GM12878 (cell line): ENCODE results near the gene SERPING1. TPM values are rescaled to one million over a fixed set of nuclear protein-coding genes. Genes with fewer than 3 reads are reported as not detected.

ENCODE experiments used
- ATAC-seq: fragments of 200-7000 bp; cut with Tn5 transposase; 3 replicates; pipeline ENCODE4 v1.9.1; 2020; ENCODE audit warnings: mild to moderate bottlenecking, moderate library complexity
- BruUV-seq: library from RNA; stranded (reverse); fragments of 400-500 nt; replicated peaks from 2 replicates; lab custom pipeline; 2021; lab: Mats Ljungman, UMichigan
- CTCF ChIA-PET: fragments of 300-600 bp; sonication (Branson Sonifier 250); formaldehyde crosslinking; extraction: SDS; loops from one replicate; lab custom pipeline; 2021; ENCODE audit warnings: inconsistent platforms; lab: Yijun Ruan, JAX
- POLR2A ChIA-PET: fragments of 350-600 bp; formaldehyde crosslinking; extraction: SDS; loops from one replicate; lab custom pipeline; 2021; ENCODE audit warnings: inconsistent platforms; lab: Charles Lee
- RAD21 ChIA-PET: fragments of 300-600 bp; sonication (Branson Sonifier 250); formaldehyde crosslinking; loops from one replicate; lab custom pipeline; 2023; ENCODE audit warnings: antibody characterized with exemption; ENCODE audit not compliant: unreplicated experiment; lab: Charles Lee
- SMC1A ChIA-PET: fragments of 300-600 bp; sonication (Branson Sonifier 250); formaldehyde crosslinking; loops from one replicate; lab custom pipeline; 2023; ENCODE audit not compliant: unreplicated experiment, uncharacterized antibody; lab: Charles Lee
- DNase-seq: peaks from one replicate; pipeline ENCODE4 v3.0.0-alpha.2; 2011; ENCODE audit warnings: low read depth, low spot score
- FAIRE-seq: peaks from 3 replicates; lab custom pipeline; 2011; peaks lifted over from hg19 to GRCh38; lab: Jason Lieb, UNC
- H2AFZ ChIP-seq: 2 replicates; pipeline ENCODE4 v1.6.0; 2011; ENCODE audit warnings: low read depth, low read length, control low read depth; ENCODE audit not compliant: control insufficient read depth
- H3K27ac ChIP-seq: 2 replicates; pipeline ENCODE4 v1.5.1; 2011; ENCODE audit warnings: control low read depth; ENCODE audit not compliant: control insufficient read depth, insufficient read depth
- H3K27me3 ChIP-seq, 2 experiments: replicated peaks in 1 of 2; 2 replicates each; pipeline versions ENCODE4 v1.6.0 to v1.6.1; 2011; ENCODE audit warnings: low read length in 1 of 2; ENCODE audit not compliant: control insufficient read depth in 2 of 2, insufficient read depth in 2 of 2
- H3K36me3 ChIP-seq, 2 experiments: 2 replicates each; pipeline ENCODE4 v1.5.1; 2011; ENCODE audit warnings: low read length in 1 of 2; ENCODE audit not compliant: control insufficient read depth in 2 of 2, insufficient read depth in 2 of 2
- H3K4me1 ChIP-seq: 2 replicates; pipeline ENCODE4 v1.6.1; 2011; ENCODE audit warnings: mild to moderate bottlenecking, low read length, moderate library complexity, mixed read lengths; ENCODE audit not compliant: control insufficient read depth, insufficient read depth
- H3K4me2 ChIP-seq: 2 replicates; pipeline ENCODE4 v1.6.0; 2011; ENCODE audit warnings: control low read depth; ENCODE audit not compliant: control insufficient read depth, insufficient read depth
- H3K4me3 ChIP-seq: fragments of 200-600 bp; sonication (generic); 2 replicates; pipeline ENCODE4 v1.5.1; 2016
- H3K79me2 ChIP-seq: 2 replicates; pipeline ENCODE4 v1.6.0; 2011; ENCODE audit warnings: low read length; ENCODE audit not compliant: control insufficient read depth, insufficient read depth
- H3K9ac ChIP-seq: 2 replicates; pipeline ENCODE4 v1.8.0; 2011; ENCODE audit warnings: low read length, control low read depth, mixed read lengths; ENCODE audit not compliant: control insufficient read depth, insufficient read depth
- H3K9me3 ChIP-seq: replicated peaks from 3 replicates; pipeline ENCODE4 v1.5.1; 2011; ENCODE audit warnings: mild to moderate bottlenecking, low read length; ENCODE audit not compliant: control insufficient read depth, insufficient read depth
- H4K20me1 ChIP-seq: 2 replicates; pipeline ENCODE4 v1.6.0; 2011; ENCODE audit not compliant: control insufficient read depth, insufficient read depth
- BACH1 ChIP-seq: fragments of 450-650 bp; IDR thresholded peaks from 2 replicates; pipeline ENCODE4 v1.6.1; 2017; ENCODE audit warnings: mild to moderate bottlenecking, borderline replicate concordance
- BCLAF1 ChIP-seq: fragments of 450-650 bp; IDR thresholded peaks from 2 replicates; pipeline ENCODE4 v1.6.1; 2017; ENCODE audit warnings: antibody characterized with exemption, mild to moderate bottlenecking, moderate library complexity
- BRCA1 ChIP-seq: IDR thresholded peaks from 2 replicates; pipeline ENCODE4 v1.6.1; 2011; ENCODE audit warnings: low read depth, low read length, improper control_type of control experiment
- CBX5 ChIP-seq: sonication (generic); IDR thresholded peaks from 2 replicates; pipeline ENCODE4 v1.6.1; 2016; ENCODE audit warnings: low read depth, moderate library complexity, mild to moderate bottlenecking, inconsistent platforms
- CHD2 ChIP-seq: IDR thresholded peaks from 2 replicates; pipeline ENCODE4 v1.6.1; 2011; ENCODE audit warnings: low read depth, low read length, improper control_type of control experiment, borderline replicate concordance
- EED ChIP-seq: sonication (generic); IDR thresholded peaks from 2 replicates; pipeline ENCODE4 v1.6.1; 2016; ENCODE audit warnings: antibody characterized with exemption, low read depth
- ETV6 ChIP-seq, 2 experiments: fragments of 450-650 bp in 1 of 2; IDR thresholded peaks in 1 of 2; conservative IDR thresholded peaks in 1 of 2; 2 replicates each; pipeline ENCODE4 v1.6.1; 2014; ENCODE audit warnings: antibody characterized with exemption in 1 of 2, borderline replicate concordance in 1 of 2, low read depth in 1 of 2, mild to moderate bottlenecking in 1 of 2, moderate library complexity in 1 of 2
- IKZF1 ChIP-seq: fragments of 450-650 bp; conservative IDR thresholded peaks from 2 replicates; pipeline ENCODE4 v1.6.1; 2017; ENCODE audit warnings: antibody characterized with exemption, mild to moderate bottlenecking
- IKZF2 ChIP-seq, 2 experiments: fragments of 450-650 bp; IDR thresholded peaks; 2 replicates each; pipeline ENCODE4 v1.6.1; 2017; ENCODE audit warnings: mild to moderate bottlenecking in 2 of 2, moderate library complexity in 2 of 2
- NFYA ChIP-seq: IDR thresholded peaks from 2 replicates; pipeline ENCODE4 v1.6.1; 2011; ENCODE audit warnings: low read depth, mild to moderate bottlenecking, low read length, improper control_type of control experiment, borderline replicate concordance
- RUNX3 ChIP-seq: IDR thresholded peaks from 2 replicates; pipeline ENCODE4 v1.6.1; 2012; ENCODE audit warnings: low read length, inconsistent platforms
- SREBF1 ChIP-seq: IDR thresholded peaks from 2 replicates; pipeline ENCODE4 v1.6.1; 2012; ENCODE audit warnings: mild to moderate bottlenecking, low read length
- STAT1 ChIP-seq: fragments of 450-650 bp; conservative IDR thresholded peaks from 2 replicates; pipeline ENCODE4 v1.6.1; 2014; ENCODE audit warnings: antibody characterized with exemption, mild to moderate bottlenecking
- ZNF622 ChIP-seq: fragments of 450-650 bp; IDR thresholded peaks from 2 replicates; pipeline ENCODE4 v1.6.1; 2017; ENCODE audit warnings: mild to moderate bottlenecking, inconsistent platforms
- WGBS: methylation state at CpG from one replicate; pipeline ENCODE4 v1.1.6; 2016; ENCODE audit warnings: low lambda C conversion rate; ENCODE audit not compliant: insufficient replicate concordance, insufficient coverage; ENCODE audit errors: missing lambda C conversion rate; 5-methylcytosine and 5-hydroxymethylcytosine counted together
- in situ Hi-C: fragments of 300-500 bp; cut with MboI; formaldehyde crosslinking; loops from 9 replicates; pipeline ENCODE4 v1.14.3; 2018; ENCODE audit warnings: mixed read lengths
- intact Hi-C: fragments of 100-400 bp; cut with micrococcal nuclease; formaldehyde crosslinking; loops from one replicate; pipeline ENCODE4 v1.14.2; 2022; ENCODE audit not compliant: unreplicated experiment
- polyA plus RNA-seq, 11 experiments: library from polyadenylated mRNA; depleted of rRNA in 4 of 11; unstranded in 6 of 11; stranded (reverse) in 5 of 11; fragments of >200 nt; fragmentation: Nextera tagmentation in 4 of 11; fragmentation: Illumina TruSeq in 1 of 11; extraction: Ambion mirVana in 4 of 11; extraction: Trizol in 1 of 11; gene quantifications; 1 replicate in 1 of 11; 2 replicates in 10 of 11; pipeline versions ENCODE4 v1.2.1 to v1.2.3, GENCODE V29; 2011 to 2016; ENCODE audit warnings: inconsistent platforms in 2 of 11, missing spikeins in 2 of 11, low read depth in 1 of 11
- total RNA-seq, 4 experiments: library from RNA; depleted of rRNA in 3 of 4; stranded (reverse); fragments of >200 nt in 3 of 4; fragmentation: Illumina TruSeq in 1 of 4; extraction: Trizol in 1 of 4; gene quantifications; 2 replicates each; pipeline versions ENCODE4 v1.2.1 to v1.2.3, GENCODE V29; 2013 to 2021
- TF ChIP-seq, protein P1 (sequence below): IDR thresholded peaks from 2 replicates; pipeline ENCODE4 v1.6.1; 2012; ENCODE audit warnings: mild to moderate bottlenecking, low read depth, low read length
- TF ChIP-seq, protein P2 (sequence below): fragments of 150-350 bp; IDR thresholded peaks from 2 replicates; pipeline ENCODE4 v1.6.1; 2014; ENCODE audit warnings: mild to moderate bottlenecking, low read depth, low read length

Gene SERPING1
- total and polyA plus RNA-seq, 10 of the 15 experiments (the other 5 are each of a cell fraction or from before 2014, with no cell fraction given): 0.24 to 1.4 TPM; not detected in 8

DNA sequence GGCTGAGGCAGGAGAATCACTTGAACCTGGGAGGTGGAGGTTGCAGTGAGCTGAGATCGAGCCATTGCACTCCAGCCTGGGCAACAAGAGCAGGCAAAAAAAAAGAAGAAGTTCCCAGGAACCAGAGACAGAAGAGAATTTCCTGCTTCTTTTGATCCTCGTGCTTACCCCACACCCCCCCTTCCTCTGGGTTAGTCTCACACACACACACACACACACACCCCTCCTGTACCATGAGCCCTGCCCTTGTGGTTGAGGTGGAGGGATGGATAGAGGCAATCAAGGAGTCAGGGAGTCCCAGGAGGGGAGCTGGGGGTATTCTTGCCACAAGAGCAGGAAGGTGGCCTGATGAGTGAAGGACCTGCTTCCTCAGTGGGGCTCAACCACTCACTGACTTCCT lies 25.9 kb upstream of the SERPING1 start (continued):
- no peak for TF ChIP-seq ETV6 (conservative IDR thresholded peaks at IDR 0.05 in 1 of 2, IDR thresholded peaks at IDR 0.05 in 1 of 2; ENCODE audit: borderline replicate concordance in 1 of 2, low read depth in 1 of 2)
- no peak for TF ChIP-seq NFYA
- no peak for TF ChIP-seq CBX5
- no peak for TF ChIP-seq STAT1
- TF ChIP-seq IKZF2 (IDR thresholded peaks at IDR 0.05): no peak
- no peak for TF ChIP-seq RUNX3
- no peak for TF ChIP-seq EED
- TF ChIP-seq BCLAF1: no peak
- TF ChIP-seq BACH1: no peak
- TF ChIP-seq BRCA1: no peak
- TF ChIP-seq IKZF1: no peak
- TF ChIP-seq, all 136 proteins: peak for 0

DNA sequence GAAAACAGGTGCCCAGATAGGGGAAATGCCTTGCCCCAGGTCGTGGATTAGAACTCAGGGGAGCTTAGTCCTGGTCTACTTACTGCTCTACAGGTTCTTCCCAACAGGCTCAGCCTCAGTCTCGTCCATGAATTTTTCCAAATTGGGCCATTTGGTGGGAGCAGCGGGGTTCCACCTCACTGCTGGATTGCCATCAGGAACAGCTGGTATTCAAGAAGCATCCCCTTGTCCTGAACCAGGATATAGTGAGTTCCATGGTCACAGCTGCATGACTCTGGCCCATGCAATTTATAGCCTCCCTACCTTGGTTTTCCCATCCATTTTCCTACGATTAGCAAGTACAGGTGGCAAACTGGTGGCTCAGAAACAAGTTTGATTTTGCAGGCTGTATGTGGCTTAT lies 23.4 kb upstream of the SERPING1 start:
- Histone ChIP-seq H3K4me1 (no peaks in the 10 kb centered on the region), H4K20me1 (no peaks in the 10 kb centered on the region), H3K36me3 (no peaks in the 10 kb centered on the region), H3K4me2 (no peak overlapping the region), H3K9ac (no peak overlapping the region), H2AFZ (no peak overlapping the region), H3K27me3 (peaks cover 0 to 1% of the 10 kb centered on the region in 2 experiments; a peak in 1 of 4 replicates), H3K79me2 (no peaks in the 10 kb centered on the region), H3K27ac (no peak overlapping the region), H3K4me3 (no peak overlapping the region), H3K9me3 (no peaks in the 10 kb centered on the region)
- RAD21 ChIA-PET: interaction anchor here (1.1 kb wide), 1 partner anchor 67 kb away, joined by 3 read pairs; no protein-coding TSS in a partner anchor
- CTCF ChIA-PET: interaction anchor here (1.6 to 9.2 kb wide), 2 partner anchors 69 to 81 kb away, joined by 7 to 319 read pairs; no protein-coding TSS in a partner anchor
- no peak for DNase-seq
- ATAC-seq: no peak
- POLR2A ChIA-PET: no interaction called here
- SMC1A ChIA-PET: no interaction called here
- intact Hi-C loops: no loop called here
- 20% methylated on average over 4 of the region's 4 CpGs for WGBS
- FAIRE-seq: no peak
- TF ChIP-seq CHD2 (no peak), ZNF622 (no peak), IKZF1 (no peak), SREBF1 (no peak)
- TF ChIP-seq, protein P1, sequence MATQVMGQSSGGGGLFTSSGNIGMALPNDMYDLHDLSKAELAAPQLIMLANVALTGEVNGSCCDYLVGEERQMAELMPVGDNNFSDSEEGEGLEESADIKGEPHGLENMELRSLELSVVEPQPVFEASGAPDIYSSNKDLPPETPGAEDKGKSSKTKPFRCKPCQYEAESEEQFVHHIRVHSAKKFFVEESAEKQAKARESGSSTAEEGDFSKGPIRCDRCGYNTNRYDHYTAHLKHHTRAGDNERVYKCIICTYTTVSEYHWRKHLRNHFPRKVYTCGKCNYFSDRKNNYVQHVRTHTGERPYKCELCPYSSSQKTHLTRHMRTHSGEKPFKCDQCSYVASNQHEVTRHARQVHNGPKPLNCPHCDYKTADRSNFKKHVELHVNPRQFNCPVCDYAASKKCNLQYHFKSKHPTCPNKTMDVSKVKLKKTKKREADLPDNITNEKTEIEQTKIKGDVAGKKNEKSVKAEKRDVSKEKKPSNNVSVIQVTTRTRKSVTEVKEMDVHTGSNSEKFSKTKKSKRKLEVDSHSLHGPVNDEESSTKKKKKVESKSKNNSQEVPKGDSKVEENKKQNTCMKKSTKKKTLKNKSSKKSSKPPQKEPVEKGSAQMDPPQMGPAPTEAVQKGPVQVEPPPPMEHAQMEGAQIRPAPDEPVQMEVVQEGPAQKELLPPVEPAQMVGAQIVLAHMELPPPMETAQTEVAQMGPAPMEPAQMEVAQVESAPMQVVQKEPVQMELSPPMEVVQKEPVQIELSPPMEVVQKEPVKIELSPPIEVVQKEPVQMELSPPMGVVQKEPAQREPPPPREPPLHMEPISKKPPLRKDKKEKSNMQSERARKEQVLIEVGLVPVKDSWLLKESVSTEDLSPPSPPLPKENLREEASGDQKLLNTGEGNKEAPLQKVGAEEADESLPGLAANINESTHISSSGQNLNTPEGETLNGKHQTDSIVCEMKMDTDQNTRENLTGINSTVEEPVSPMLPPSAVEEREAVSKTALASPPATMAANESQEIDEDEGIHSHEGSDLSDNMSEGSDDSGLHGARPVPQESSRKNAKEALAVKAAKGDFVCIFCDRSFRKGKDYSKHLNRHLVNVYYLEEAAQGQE: no peak
- TF ChIP-seq, protein P2, sequence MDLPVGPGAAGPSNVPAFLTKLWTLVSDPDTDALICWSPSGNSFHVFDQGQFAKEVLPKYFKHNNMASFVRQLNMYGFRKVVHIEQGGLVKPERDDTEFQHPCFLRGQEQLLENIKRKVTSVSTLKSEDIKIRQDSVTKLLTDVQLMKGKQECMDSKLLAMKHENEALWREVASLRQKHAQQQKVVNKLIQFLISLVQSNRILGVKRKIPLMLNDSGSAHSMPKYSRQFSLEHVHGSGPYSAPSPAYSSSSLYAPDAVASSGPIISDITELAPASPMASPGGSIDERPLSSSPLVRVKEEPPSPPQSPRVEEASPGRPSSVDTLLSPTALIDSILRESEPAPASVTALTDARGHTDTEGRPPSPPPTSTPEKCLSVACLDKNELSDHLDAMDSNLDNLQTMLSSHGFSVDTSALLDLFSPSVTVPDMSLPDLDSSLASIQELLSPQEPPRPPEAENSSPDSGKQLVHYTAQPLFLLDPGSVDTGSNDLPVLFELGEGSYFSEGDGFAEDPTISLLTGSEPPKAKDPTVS: no peak
- in situ Hi-C loops: no loop called here
- no TSS peak for BruUV-seq
